Fibroblast of peridontal ligament (primary cell): ENCODE measurements around the gene DENND1A.

Experiments used
- DNase-seq: peaks from one replicate; pipeline ENCODE4 v3.0.0-alpha.2; 2010; ENCODE audit errors: extremely low read depth

The DENND1A gene

DNA sequence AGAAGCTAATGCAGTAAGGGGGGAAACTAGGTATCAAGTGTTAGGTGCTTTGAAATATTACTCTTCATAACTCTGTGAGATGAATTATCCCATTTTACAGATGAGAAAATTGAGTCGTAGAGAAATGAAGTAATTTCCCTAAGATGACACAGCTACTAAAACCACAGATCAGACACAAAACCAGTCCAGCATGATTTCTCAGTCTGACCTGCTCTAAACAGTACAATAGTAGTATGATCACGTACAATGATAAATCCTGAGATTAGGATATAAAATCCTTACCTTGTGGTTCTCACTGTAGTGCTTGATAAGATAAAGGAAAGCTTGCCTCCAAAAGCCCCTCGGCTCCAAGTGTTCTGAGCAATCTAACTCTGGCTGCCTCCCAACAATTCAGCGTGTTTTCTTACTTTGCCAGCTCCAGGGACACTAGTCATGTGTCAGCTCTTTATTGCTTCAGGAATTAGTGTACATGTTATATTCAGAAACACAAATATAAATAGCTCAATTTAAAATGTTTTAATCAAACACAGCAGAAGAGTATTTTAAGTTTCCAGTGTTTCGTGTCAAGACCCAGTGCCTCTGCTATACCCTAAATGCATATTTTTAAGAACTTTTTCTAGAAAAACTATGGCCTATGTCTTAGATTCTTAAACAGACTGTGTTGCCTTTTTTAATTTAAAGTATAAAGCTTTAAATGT lies 243.6 kb downstream of the DENND1A start:
- peak; percentile 27 for DNase-seq

DNA sequence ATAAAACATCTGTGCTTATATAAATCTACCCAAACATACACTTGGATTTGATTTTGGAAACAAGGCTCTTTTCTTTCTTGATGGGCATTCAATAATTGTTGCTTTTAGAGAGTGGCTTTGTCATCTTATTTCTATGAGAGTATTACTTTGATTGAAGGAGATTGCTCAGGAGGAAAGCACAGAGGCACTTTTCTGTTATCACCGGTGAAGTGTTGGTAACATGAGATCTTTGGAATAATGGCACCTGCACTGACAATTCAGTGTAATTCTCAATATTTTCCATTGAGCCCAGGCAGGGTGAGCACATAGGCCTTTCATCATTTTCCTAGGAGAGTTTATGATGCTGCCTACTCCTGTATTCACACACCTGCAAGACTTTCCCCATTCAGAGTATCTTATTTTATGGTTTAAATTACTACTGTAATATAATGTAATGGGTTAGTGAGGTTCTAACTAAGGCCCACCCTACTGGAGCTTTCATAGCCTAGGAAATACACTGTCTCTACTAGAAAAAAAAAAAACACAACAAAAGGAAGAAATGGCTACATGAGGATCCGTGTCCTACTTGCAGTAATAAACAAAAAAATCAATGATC lies 244.3 kb downstream of the DENND1A start:
- no peak for DNase-seq

DNA sequence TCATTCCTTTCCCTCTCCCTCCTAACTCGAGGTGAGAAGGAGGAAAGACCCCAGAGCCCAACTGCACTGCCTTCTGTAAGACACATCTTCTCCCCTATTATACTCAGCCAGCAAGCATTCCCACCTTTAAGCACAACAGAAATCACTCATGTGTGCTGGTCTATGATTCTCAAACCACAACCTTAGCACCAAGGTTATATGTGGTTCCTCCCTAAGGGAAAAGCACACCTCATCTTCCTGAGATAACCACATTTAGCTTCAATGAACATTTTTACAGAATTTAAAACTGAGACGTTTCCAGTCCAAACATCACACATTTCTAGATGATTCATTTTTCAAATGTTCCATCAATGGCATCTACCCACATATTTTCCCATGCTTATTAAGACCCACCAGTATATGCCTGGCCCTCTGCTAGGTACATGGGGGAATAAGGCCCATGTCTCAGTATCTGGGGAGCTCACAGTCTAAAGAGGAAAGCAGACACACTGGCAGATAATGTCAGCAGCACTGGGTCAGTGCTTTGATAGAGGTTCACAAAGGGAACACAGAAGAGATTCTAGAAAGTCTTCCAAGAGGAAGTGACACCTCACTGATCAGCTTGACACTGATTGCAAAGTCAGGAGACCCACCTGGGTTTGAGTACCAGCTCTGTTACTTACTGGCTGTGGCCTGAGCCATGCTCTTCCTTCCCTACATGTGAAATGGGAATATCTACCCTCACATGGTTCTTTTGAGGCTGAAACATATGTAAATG lies 245.4 kb downstream of the DENND1A start:
- no peak for DNase-seq

DNA sequence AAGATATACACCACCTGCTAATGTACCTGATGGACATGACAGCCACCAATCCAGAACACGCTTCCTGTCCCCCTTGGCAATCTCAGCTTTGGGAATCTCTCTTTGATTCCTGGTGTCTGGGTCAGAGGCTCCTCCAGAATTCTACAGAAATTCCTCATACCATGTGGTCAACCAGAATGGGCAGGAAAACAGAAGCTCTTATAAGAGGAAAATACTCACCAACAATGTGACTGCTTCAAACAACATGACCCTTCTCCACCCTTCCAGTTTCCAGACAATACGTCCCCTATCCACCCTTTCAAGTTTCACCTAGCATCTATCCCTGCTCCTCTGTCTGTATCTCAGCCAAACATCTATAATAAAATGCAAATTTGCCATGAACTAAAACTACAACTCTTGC lies 247.2 kb downstream of the DENND1A start:
- DNase-seq, result no peak

DNA sequence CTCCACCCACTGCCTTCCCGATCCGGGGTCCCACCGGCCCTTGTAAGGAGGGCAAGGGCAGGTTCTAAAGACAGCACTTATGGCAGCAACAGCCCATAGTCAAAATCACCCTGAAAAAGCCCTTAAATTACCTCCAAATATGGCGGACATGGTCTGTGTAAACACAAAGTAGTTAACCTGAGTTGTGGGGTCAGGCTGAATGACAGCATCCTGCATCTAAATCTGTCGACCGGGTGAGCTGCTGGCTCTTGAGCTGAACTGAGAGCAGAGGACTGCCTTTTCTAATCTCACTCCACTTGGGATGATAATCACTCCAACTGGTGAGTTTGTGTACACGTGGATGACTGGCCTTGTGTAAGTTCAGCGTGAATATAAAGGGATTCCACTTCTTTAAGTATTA lies 249.6 kb downstream of the DENND1A start:
- DNase-seq, result no peak

DNA sequence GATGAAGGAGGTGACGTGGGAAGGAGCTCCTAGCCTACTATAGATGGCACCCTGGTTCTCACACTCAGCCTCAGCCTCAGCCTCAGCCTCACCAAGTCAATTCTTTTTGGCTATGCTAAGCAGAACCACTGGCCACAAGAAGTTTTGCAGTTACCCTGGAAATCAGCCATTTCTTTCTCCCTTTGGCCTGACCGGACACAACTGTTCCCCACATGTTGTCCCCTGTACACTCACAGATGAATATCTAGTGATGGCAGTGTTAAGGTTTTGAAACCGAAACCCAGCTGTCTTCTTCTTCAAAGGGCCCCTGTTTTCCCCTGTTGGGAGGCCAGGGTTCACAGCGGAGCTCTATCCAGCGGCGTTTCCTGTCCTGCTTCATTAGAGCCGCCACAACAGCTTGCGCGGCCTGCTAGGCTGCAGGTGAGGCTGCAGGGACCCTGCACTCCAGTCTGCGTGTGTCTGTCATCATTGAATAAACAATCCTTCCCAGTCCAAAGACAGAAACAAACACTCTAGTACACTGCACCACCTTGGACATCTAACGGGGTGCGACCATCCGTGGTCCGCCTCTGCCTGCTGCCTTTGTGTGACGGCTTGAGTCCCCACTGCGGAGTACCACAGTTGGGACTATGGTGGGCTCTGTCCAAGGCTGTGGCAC lies 250.5 kb downstream of the DENND1A start:
- peak; percentile 25 for DNase-seq

DNA sequence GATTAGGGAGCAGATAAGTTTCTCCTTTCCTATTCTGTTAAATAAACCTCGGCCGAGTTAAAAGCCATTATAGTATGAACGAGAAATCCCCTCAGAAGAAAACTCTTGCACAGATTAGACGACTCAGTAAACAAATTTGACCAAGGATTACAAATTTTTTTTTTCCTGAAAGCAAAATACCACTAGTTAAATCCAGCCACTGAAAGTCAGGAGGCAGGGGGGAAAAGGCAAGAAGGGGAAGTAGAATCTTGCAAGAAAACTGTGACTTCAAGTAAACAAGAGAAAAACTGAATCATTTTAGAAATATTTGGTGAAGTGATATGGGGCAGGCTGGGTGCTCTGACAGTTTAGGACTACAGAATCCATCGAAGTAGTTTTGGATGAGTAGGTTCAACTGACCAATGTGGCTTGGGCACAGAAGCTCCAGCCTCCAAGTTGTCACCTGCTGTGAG lies 251.0 kb downstream of the DENND1A start:
- peak; percentile 58 for DNase-seq

DNA sequence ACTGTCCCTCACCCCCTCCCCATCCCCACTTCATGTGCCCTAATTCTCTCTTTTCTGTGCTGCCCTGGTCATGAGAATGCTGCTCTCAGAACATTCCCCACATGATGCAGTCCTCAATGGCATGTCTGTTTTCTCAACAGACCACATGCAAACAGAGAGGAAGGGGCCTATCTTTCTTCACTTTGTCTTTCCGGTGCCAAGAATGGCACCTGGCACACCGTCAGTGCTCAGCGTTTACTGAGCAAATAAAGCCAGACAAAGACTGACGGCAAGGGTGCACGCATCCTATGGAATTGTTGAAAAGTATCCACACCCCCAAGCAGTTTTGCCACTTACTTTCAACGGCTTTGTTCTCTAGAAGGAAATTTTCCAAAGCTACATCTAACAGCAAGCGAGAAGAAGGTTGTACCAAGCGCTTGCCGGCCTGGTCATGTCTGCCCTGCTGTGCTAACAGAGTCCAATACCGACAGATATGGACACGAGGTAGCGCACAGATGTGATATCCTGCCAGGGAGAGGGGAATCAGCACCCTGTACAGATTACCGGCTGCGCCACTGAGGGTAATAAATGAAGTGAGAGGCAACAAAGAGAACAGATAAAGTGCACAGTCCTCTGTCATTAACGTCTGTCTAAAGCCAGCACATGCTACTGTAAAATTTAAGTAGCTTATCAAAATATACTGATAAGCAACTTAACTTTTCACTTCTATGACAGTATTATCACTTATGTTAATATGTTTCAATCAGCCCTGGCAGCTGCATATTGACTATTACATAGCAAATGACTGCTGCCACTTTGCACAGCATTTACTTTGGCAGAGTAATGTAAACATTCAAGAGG lies 251.7 kb downstream of the DENND1A start:
- DNase-seq, result no peak

DNA sequence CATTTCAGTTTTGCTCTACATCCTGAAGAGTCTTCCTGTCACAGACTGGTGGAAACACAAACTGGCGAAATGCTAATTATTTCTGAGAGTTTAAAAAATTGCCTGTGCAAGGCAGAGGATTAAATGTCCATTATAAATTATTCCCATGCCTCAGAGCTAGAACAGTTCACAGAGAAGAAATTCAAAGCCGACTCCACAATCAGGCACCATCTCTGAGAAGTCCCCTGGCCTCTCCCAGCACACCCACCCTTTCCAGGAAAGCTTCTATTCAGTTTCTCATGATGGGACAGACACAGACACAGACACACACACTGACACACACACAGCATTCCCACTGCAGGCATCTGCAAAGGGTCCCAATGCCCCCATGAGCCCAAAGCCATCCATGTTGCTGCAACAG lies 253.1 kb downstream of the DENND1A start:
- DNase-seq, result no peak

DNA sequence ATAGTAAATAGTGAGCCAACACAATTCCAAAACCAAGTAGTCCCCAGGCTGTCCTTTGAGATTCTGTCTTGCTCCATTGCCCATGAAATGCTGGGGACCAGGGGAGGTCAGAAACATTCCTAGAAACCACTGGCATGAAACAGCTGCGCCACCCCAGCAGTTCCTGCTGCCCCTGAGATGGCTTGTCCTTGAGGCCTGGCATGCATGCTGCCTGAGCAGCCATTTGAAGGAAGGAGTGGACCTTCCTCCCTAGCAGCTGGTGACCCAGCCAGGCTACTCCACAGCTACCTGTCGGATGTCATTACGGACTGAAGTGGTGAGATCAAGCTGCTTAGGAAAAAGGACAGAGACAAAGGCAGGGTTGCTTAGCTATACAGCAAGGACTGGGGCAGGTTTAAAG lies 260.6 kb downstream of the DENND1A start:
- DNase-seq, result no peak

DNA sequence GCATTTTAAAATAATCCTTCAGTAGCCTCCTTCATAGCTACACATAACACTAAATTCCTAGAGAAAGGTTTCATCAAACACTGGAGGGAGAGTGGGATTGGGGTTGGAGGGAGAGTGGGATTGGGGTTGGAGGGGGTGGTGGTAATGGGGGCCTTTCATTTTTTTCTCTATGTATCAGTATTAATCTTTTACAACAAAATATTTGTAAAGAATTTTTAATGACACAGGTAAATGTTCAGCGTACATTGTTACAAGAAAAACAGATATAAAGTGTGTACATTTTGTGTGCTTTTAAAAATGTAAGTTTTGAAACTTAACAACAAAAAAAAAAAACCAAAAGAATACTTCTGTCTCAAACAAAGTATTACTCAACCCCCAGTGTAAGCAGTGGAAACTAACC lies 266.4 kb downstream of the DENND1A start:
- no peak for DNase-seq

DNA sequence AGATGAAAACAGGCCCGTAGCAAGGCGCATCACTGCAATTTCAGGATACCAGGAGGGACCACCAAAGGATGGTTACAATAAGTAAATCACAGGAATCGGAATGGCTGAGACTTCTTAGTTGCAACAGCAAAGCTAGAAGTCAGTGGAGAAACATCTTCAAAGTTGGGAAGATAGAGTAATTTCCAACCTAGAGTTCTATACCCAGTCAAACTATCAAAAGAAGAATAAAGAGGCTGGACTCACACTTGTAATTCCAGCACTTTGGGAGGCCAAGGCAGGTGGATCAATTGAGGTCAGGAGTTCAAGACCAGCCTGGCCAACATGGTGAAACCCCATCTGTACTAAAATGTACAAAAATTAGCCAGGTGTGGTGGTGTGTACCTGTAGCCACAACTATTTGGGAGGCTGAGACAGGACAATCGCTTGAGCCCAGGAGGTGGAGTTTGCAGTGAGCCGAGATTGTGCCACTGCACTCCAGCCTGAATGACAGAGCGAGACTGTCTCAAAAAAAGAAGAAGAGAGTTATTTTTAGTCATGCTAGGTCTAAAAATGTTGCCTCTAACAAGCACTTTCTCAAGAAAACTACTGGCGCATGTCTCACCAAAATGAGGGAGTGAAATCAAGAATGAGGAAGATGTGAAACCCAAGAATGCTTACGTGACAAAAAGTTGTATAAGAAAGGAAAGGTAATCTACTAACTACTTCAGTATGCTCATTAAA lies 267.7 kb downstream of the DENND1A start:
- no peak for DNase-seq

DNA sequence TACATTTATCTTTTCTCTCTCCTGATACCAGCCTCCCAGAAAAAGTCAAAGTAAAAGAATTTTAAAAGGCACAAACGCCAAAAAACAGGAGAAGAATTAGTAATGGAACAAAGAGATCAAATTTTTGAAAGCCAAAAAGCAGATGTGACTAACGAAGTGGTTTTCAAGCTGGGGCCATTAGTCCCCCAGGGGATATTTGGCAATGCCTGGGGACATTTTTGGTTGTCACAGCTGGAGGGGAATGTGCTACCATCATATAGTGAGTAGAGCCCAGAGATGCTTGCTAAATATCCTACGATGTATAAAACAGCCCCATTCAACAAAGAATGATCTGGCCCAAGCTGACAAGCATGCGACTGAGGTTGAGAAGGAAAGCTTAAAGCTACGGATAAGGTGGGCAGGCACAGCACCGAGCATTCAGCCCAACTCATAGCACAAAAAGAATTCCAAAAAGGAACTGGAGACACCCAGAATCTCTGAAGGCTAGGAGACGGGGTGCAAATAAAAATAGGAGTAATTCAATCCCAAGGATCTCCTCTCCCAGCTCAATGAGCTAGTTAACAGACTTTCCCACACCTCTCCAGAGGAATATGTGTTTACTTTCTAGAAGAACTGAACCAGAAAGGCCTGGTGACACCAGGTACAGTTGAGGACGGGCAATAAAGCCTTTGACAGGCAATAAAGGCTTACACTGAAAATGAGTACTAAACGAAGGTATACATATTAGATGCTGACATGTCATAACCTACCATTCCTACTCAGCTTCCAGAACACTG lies 269.0 kb downstream of the DENND1A start:
- DNase-seq, result no peak

DNA sequence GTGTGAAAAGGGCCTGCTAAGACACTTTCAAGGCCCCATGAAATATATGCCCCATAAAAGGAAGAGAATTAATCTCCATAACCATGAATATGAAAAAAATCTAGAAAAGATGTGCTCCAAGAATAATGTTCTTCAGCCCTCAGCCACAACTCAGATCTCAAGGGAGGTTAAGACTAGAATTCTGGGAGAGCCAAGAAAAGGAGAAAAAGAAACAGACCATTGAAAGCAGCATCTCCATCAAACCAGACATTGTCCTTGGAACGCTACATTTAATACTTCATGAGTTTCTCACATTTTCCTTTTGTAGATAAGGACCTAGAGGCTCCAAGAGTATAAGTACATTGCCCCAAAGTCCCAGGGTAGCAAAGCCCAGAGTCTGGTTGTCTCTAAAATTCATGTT lies 270.6 kb downstream of the DENND1A start:
- no peak for DNase-seq

DNA sequence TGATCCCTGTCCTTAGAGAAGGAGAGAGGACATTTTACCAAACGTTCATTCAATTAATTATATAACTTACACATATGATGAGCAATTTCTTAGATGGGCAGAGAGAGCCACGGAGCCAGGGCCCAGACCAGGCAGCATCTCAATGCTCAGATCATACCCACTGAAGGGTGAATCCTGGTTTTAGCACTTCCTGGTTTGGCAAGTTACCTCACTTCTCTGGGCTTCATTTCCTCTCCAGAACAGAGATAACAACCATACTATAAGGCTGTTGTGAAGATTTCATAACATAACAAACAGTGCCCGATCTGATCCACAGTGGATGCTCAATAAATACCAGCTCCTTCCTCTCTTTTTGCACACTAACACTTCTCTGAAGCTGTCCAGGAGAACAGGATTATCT lies 271.1 kb downstream of the DENND1A start:
- DNase-seq, result no peak

DNA sequence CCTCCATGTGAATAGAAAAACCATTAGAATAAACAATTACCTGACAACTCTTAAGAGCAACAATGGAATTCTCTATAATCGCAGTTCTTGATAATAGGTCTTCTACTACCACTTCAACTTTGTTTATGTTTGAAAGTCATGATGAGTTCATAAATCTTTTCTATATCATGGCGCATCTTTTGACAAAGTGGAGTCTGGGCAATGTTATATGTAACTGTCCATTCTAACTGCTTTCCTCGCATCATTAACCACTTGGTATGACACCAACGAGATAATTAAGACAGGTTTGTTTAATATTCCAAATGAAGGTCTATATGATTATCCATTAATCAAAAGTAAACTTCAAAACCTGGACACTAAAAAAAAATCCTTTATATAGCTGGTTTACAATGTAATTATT lies 272.0 kb downstream of the DENND1A start:
- DNase-seq, result no peak

DNA sequence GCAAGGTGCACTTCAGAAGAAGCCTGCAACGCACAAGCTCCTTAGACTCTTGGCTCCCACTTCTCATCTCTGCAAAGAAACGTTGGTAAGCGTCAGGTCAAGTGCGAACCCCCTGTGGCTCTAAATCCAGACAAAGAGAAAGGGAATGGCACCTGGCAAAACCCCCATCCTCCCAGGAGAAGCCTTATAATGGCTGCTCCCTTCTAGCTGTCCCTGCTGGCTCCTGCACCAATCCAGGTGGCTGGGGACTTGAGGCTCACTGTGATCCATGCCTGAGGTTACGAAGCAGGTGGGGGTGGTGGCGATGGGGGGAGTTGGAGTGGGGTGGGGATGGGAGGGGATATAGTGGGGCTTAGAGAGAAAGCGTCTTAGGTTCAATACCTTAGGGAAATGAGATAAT lies 272.8 kb downstream of the DENND1A start:
- DNase-seq, result no peak

DNA sequence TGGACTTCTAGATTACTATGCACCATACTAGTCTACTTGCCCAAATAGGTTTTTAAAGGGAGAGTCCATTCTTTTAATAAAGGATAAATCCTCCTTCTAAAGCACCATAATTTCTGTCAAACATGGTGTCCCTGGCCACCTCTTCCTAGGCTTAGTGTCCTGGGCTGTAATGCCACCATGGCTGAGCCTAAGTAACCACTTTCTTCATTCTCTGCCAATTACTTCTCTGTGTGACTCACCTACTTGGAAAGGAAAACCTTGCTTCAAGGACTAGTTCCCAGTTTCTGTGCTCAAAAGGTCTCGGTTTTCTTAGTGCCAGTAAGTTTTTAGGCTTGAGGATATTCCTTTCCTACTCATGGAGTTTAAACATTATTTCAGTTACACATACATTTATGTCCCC lies 273.4 kb downstream of the DENND1A start:
- peak; percentile 42 for DNase-seq

DNA sequence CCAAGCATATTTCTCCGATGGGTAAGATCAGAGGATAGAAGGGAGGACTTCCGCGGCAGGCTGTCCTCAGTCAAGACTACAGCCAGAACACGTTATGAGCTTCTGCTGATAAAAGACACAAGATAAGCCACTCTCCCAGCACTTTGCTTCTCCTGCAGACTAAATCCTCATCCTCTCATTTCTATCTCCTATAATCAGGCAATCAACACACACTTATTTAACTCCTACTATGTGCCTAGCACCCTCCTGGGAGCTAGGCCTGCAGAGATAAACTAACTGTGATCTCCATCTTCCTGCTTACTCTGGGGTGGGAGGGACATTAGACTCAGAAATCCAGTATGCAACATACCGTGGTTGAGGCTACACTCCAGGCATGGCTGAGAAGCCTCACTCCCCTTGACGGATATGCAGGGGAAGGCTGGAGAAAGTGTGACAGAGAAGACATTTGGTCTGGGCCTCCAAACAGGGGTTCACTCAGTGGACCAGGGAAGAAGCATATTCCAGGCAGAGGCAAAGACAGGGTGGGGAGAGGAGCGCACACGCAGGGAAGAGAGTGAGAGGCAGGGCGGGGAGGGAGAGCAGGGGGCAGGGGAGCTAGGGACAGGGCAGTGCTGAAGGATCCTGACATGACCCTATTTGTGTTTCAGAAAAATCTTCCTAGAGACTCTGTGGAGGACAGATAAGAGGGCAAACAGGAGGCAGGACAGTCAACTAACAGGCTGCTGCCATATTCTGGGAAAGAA lies 274.1 kb downstream of the DENND1A start:
- no peak for DNase-seq
